Subcutaneous adipose tissue (tissue), 4 donors: ENCODE measurements around the gene ZSWIM1. TPM values are rescaled to one million over a fixed set of nuclear protein-coding genes. Genes with fewer than 3 reads are reported as not detected.

ENCODE experiments used
- total RNA-seq, 4 donors: library from RNA; depleted of rRNA; stranded (reverse); fragments of >200 nt; gene quantifications; one replicate each; pipeline ENCODE4 v1.1.0, GENCODE V29; 2016
- TF ChIP-seq, protein P1 (sequence below): fragments of 450-650 bp; IDR thresholded peaks from one replicate; pipeline ENCODE4 v1.5.1; 2016; ENCODE audit warnings: low read depth, mild to moderate bottlenecking, control low read depth, antibody characterized with exemption, moderate library complexity

ZSWIM1 gene
- total RNA-seq, 4 donors from 2014 or later: 5.9 to 7.0 (median 6.7) TPM

DNA sequence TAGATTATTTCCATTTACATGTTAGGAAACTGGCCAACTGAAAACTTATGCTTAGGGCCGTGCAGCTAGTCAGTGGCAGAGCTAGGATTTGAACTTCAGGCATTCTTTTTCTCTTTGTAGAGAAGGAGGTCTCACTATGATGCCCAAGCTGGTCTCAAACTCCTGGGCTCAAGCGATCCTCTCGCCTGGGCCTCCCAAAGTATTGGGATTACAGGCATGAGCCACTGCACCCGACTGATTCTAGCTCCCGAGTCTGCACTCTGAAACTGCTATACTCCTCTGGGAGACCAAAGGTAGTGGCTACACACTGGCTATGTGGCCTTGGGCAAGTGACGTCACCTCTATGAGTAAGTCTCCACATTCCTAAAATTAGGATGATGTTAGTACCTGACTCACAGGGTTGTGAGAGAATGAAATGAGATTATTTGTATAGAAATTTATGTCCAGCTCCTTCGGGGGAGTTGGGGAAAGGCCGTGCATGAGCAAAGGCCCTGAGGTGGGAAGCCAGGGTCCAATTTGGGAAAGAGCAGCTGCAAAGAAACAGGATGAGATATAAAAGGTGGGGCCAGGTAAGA lies 24.6 kb downstream of the ZSWIM1 start:
- TF ChIP-seq, protein P1, sequence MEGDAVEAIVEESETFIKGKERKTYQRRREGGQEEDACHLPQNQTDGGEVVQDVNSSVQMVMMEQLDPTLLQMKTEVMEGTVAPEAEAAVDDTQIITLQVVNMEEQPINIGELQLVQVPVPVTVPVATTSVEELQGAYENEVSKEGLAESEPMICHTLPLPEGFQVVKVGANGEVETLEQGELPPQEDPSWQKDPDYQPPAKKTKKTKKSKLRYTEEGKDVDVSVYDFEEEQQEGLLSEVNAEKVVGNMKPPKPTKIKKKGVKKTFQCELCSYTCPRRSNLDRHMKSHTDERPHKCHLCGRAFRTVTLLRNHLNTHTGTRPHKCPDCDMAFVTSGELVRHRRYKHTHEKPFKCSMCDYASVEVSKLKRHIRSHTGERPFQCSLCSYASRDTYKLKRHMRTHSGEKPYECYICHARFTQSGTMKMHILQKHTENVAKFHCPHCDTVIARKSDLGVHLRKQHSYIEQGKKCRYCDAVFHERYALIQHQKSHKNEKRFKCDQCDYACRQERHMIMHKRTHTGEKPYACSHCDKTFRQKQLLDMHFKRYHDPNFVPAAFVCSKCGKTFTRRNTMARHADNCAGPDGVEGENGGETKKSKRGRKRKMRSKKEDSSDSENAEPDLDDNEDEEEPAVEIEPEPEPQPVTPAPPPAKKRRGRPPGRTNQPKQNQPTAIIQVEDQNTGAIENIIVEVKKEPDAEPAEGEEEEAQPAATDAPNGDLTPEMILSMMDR: no peak

DNA sequence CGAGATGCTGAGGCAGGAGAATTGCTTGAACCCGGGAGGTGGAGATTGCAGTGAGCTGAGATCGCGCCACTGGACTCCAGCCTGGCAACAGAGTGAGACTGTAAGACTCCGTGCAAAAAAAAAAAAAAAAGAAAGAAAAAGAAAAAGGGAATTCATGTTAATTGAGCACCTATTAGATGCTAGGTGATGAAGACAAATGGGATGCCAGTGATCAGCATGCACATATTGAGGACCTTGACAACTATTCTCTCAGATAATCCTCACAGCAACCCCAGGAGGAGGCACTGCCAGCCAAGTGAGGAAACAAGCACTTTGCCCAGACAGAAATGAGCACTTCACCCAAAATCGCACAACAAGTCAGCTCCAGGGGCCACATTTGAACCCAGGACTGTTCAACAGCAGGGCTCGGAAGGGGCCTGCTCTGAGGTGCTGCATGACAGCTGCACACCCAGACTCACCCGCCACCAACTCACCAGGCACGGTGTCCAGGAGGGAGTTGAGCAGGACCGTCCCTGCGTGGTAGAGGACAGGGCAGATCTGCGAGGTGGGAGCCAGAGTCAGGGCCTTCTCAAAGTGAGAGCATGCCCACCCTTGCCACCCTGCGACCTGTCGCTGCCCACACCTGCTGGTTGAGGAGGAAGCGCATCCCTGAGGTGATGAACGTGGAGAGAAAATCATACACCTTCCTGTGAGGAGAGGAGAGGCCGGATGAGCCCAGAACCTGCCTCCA lies 26.4 kb downstream of the ZSWIM1 start:
- TF ChIP-seq, protein P1: no peak

DNA sequence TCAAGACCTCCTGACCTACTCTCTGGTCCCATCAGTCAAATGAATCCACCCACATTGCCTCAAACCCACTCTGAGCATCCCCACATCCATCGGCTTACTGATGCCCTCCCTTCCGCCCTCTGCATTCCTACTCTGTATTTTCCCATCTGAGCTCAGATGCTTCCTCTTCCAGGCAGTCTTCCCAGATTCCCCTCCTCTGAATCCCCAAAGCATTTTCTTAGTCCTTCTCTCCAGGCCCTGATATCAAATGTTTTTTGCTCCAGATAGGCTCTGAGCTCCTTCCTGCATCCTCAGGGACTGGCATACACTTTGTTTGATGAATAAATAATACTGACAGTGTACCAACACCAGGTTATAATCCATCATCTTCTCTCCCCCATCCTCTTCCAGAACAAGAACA lies 27.1 kb downstream of the ZSWIM1 start:
- TF ChIP-seq, protein P1: no peak

DNA sequence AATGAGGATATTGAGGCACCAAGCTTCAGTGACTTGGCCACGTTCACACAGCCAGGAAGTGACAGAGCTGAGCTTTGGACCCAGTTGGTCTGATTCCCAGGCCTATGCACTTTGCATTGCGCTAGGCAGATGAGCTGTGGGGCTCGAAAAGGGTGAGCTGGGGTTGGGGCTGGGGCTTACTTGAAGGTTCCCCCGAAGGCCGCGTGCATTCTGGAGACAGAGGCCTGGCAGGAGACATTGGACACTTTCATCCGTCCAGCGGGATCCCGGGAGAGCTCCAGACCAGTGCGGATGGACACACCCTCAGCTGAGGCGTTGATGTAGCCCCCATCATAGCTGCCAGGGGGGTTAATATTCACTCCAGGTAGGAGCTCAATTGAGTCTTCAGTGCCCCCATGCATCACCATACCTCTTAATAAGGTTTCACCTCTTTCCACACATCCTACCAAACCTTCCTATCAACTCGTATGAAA lies 28.3 kb downstream of the ZSWIM1 start:
- TF ChIP-seq, protein P1: no peak

DNA sequence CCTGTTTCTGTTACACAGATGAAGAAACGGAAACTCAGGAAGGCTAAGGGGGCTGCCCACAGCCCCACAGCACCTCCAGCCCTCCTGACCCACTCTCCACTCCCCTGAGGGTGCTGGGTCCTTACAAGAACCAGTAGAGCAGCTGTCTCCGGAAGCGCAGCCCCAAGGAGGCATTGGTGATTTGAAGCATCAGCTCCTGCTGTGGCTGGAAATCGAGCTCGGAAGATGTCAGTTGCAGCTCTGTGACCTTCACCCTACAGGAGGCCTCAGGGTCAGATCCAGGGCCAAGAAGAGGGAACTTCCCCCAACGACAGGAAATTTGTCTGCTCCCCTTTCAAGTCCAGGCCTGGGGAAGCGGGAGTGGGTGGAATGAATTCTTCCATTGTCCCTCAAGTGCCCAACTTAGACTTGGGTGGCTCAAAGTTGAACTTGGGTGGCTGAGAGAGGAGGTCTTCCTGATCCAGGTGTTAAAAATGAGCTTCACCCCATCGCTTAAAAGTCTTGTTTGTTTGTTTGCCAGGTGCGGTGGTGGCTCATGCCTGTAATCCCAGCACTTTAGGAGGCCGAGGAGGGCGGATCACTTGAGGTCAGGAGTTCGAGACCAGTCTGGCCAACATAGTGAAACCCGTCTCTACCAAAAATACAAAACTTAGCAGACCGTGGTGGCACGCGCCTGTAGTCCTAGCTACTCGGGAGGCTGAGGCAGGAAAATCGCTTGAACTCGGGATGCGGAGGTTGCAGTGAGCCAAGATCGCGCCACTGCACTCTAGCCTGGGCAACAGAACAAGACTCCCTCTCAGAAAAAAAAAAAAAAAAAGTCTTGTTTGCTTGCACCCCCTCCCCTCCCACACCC lies 29.0 kb downstream of the ZSWIM1 start:
- TF ChIP-seq, protein P1: no peak

DNA sequence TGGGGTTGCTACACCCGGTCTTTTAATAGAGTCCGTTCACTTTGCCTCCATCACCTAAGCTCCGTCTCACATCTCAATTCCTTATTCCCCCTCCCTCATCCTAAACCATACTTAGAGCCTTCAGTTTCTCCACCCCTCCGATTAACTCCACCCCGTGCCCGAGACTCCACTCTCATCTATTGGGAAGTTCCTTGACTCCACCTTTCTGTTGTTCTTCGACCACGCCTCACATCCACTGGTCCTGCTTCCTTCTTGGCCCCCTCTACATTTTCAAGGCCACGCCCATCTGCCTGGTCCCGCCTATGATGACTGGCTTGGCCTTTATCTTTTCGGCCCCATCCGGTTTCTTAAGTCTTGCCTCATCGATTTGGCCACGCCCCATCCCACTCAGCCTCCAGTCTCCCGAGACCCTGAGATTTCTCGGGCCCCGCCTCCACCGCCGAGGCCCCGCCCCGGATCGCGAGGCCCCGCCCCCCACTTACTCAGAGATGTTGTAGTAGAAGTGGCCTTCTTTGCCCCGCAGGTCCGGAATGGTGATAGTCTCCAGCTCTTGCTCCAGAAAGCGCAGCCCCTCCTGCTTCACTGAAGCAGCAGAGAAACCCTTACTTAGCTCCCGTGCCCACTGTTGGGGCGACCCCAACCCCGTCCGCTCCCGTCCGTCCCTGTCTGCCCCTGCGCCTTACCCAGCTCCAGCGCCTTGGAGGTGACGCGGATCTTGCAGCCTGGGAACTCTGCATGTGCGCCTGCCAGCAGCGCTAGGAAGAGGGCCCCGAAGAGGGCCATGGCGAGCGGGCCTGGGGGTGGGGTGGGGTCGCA lies 29.9 kb downstream of the ZSWIM1 start:
- TF ChIP-seq, protein P1: no peak
